Globus pallidus (tissue), 1 donor: ENCODE measurements around the gene PRDX1.
"Not testable (repeated sequence)": the region's sequence is repeated elsewhere in the genome, so short reads cannot be mapped to it uniquely, and the experiment has no call there.

Experiments
- DNase-seq: peaks from one replicate; pipeline ENCODE4 v3.0.0-alpha.2; 2015; ENCODE audit warnings: low spot score

The PRDX1 gene

GRCh38 chr1:45503462-45504360, 18.0 kb downstream of the PRDX1 start:
- no peak for DNase-seq

- no peak for DNase-seq
Measured at GRCh38 chr1:45501505-45501859, 20.2 kb downstream of the PRDX1 start.

DNA sequence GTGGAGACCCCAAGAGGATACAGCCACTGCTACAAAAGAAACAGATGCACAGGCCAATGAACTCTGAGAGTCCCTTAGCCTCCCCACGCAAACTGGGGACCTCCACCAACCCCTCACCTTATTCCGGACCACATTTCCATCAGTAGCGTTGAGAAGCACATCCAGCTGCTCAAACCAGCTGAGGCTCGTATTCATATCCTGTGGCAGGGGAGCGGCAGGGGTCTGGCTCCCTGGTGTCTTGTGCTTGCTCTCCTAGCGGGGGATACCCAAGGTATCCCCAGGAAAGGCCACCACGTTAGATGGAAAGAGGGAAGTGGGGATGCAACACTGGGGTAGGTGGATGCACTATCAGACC, 22.3 kb downstream of the PRDX1 start:
- no peak for DNase-seq

GRCh38 chr1:45498279-45498678, 23.4 kb downstream of the PRDX1 start:
- no peak for DNase-seq

DNA sequence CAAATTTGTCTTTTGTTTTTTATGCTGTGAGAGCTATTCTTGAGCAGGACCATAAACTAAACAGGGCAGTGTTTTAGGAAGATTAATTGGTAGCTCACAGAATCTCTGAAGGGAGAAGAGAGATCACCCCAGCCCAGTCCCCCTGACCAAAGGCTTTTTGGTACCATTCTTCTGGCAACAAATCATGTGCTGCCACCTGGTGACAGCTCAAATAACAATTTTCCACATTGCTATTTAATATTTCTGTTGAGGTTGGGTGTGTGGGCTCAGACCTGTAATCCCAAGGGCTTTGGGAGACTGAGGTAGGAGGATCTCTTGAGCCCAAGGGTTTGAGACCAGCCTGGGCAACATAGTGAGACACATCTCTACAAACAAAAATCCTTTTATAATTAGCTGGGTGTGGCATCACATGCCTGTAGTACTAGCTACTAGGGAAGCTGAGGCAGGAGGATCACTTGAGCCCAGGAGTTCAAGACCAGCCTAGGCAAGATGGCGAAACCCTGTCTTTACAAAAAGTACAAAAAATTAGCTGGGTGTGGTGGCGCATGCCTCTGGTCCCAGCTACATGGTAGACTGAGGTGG, 28.5 kb downstream of the PRDX1 start:
- peak; percentile 72 for DNase-seq

GRCh38 chr1:45492691-45493090, 29.0 kb downstream of the PRDX1 start:
- DNase-seq, result no peak

DNA sequence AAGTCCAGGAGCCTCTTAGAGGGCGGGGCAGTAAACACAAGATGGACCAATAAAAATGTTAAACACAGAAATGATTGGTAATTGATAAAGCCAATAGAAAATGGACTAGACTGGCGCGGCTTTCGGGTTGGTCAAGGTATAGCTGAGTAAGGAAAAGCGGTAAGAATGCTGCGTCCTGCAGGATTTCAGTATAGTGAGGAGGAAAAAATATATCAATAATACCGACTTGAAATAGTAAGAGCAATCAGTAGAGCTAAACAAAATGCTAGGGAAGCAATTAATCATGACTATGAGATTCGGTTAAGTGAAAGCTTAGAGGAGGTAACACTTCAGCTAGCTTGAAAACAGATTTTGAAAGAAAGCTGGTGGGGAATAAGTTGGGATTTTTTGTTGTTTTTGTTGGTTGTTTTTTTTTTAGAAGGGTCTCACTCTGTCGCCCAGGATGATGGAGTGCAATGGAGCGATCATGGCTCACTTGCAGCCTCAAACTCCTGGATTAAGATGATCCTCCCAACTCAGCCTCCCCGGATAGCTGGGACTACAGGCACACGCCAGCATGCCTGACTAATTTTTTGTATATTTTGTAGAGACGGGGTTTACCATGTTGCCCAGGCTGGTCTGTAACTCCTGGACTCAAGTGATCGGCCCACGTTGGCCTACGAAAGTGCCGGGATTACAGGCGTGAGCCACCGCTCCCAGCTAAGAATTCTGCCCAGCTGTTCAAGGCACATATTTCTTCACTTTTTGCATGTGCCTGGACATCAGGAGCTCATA, 30.0 kb downstream of the PRDX1 start:
- DNase-seq, result no peak

DNA sequence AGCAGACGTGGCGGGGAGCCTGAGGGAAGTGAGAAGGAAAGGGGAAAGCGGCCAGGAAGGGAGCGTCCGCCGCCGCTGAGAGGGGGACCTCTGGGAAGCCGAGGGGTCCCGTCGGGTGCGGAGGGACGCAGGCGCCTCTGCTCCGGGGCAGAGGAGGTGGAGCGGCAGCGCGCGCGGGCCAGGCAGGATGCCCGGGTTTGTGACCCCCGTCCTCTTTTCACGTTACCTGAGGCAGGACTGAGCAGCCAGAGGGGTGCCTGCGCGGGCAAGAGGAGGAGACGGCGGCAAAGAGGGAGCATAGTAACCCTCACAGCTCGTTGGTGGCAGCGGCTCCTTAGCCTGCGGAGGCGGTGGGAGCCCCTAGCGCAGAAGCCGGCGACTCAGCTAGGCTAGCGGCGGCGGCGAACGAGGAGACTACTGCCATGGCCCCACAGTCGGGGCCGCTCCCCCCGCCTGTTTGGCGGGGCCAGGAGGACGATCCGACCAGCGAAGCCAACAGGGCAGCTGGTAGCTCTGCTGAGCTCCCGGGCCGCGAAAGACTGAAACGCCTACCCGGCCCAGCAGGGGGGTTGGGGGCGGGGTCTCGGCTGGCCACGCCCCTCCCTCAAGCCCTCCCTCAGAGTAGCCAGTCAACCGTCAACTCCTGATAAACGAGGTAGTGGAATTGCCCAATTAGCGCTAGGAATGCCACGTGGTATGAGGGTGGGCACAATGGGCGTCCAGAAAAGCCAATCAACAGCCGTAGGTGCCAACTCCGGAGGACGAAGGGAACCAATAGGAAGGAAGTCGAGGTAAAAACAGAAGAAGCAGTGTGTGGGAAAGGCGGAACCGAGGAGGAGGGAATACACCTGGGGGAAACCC, 30.8 kb downstream of the PRDX1 start, which contains the start of gene TESK2:
TSS of gene TESK2 (minus strand) at position 538 of the 861 bp plus-strand sequence. CDS start 33,378 bp downstream, outside the sequence.
- peak; percentile 100 for DNase-seq

DNA sequence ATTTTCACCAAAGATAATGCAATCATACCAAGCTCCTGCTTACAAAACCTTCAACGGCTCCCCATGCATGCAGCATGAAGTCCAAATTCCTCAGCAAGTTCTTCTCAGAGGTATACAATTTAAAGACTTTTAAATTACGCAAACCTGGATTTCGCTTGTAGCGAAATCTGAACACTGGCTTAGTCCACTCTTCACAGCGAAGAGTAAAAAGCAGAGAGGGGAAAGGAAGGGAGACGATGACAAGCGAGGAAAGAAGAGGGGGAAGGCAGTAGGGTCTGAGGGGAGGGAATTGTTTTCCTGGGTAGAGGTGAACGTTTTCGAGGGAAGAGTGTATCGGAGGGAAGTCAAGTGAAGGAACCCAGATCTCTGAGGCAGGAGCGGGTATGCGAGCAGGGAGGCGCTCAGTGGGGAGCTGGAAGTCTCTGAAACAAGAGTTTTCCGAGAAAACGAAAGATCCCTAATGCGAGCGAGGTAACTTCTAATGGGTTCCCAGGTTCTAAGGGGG, 31.5 kb downstream of the PRDX1 start:
- DNase-seq, result no peak

DNA sequence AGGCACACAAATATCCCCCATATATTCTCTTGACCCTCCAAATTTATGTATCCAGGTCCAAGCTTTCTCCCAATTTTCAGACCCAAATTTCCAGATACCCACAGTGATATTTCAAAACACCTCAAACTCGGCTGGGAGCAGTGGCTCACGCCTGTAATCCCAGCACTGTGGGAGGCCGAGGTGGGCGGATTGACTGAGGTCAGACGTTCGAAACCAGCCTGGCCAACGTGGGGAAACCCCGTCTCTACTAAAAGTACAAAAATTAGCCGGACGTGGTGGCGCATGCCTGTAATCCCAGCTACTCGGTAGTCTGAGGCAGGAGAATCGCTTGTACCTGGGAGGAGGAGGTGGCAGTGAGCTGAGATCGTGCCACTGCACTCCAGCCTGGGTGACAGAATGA, 32.3 kb downstream of the PRDX1 start:
- DNase-seq, result not testable (repeated sequence)

DNA sequence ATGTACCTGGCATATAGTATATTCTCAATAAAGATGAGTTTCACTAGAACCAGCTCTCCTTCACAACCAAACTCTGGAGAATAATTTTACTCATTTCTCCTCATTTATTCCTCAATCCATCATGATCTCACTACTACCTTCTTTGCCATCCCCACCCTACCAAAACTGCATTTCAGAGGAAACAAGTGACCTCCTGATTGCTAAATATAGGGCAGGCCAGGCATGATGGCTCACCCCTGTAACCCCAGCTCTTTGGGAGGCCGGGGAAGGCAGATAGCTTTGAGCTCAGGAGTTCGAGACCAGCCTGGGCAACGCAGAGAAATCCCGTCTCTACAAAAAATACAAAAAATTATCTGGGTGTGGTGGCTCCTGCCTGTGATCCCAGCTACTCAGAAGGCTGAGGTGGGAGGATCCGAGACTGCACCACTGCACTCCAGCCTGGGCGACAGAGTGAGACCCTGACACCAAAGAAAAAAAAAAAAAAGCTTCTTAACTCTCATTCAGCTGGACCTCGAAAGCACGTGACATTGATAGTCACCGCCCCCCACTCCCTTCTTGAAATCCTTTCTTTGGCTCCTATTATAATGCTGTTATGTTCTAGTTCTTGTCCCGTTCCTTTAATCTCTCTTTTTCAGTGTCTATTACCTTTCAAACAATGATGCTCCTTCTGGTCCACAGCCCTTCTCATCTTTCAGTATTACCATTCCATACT, 32.9 kb downstream of the PRDX1 start:
- no peak for DNase-seq

DNA sequence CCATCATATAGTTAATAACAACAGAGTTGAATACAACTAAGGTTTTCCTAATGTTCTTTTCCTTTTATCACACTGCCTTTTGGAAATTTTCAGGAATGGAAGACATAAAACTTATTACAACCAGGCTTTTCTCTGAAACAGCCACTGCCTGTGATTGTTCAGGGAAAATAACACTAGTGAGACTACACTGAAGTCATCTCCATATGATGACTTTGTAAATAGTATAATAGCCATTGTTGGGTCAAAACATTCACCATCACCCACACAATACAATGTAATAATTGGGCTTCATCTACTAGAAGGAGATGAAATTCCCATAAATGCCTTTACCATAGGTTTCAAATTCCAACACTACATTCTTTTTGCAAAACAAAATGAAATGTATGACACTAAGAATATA, 35.7 kb downstream of the PRDX1 start:
- peak; percentile 76 for DNase-seq

DNA sequence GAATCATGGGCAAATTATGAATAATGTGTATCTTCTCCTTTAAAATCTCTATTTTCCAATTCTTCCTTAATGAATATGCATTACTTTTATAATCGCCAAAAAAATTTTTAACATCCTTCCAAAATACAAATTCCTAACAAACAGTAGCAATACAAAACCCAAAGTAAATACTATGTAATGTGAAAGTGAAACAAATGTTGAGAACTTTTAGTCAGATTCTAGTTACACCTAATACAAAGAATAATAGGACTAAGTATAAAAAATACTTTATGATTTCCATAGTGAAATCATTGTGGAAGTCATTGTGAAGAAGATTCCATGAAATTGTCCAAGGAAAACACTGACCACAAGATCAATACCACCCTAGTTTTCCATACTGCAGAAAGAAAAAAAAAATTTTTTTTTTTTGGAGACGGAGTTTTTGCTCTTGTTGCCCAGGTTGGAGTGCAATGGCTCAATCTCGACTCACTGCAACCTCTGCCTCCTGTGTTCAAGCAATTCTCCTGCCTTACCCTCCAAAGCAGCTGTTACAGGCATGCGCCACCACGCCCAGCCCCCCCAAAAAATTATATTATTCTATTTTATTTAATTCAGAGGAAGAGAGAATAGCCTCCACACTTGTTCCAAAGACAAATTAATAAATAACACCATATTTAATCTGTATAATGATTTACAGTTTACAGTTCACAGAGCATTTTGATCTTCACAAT, 42.5 kb downstream of the PRDX1 start:
- DNase-seq, result no peak

DNA sequence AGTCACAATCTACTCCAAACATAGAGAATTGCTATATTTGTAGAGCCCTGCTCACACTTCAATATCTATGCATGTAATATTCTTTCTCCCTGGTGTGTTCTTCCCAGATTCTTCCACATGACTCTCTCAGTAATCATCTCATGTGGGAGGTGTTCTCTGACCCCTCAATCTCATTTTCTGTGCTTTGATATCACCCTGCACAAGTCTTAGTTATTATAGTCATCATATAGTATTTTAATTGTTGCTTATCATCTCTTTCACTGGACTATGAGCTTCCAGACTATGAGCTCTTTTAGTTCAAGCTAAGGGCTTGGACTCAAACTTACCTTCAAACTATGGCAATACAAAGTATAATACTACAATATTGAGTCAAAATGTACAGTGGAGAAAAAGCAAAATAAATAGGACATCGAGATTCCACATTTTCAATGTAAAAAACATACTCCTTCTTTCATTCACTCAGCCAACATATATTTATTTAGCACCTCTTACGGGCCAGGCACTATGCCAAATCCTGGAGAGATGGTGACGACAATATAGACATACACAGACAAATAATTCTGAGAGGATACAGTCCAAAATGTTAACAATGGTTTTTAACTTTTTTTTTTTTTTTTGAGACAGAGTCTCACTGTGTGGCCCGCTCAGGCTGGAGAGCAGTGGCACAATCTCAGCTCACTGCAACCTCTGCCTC, 43.4 kb downstream of the PRDX1 start:
- DNase-seq, result no peak

GRCh38 chr1:45477646-45478045, 44.0 kb downstream of the PRDX1 start:
- DNase-seq, result no peak

- not testable (repeated sequence) for DNase-seq
Measured at GRCh38 chr1:45474194-45474593, 47.5 kb downstream of the PRDX1 start.

- DNase-seq, result no peak
Measured at GRCh38 chr1:45473302-45473701, 48.4 kb downstream of the PRDX1 start.

DNA sequence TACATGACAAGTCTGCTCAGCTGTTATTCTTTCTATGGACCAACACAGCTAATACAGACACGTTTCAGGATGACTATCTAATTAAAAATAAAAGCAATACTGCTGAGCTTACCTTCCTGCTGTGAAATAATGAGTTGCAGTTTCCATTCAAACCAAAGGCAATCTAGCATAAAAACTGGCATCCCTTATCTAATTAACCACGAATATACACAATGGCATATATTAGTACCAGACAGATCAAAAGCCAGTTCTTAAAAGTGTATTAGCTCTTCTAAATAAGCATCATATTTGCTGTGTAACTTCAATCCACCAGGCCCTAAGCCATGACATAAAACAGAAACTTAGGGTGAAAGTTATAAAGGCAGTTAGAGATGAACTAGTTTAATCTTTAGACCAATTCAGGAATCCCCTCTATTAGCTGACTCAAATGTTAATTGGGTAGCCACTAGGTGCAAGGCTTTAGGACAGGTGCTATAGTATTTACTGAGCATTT, 51.3 kb downstream of the PRDX1 start:
- DNase-seq, result no peak

DNA sequence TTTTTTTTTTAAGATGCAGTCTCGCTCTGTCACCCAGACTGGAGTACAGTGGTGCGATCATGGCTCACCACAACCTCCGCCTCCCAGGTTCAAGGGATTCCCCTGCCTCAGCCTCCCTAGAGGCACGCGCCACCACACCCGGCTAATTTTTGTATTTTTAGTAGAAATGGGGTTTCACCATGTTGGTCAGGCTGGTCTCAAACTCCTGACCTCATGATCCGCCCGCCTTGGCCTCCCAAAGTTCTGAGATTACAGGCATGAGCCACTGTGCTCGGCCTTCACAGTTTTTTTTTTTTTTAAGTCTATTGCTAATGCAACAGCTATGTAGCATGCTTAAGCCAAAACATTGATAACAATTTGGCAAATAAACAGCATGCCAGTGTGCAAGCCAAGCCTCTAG, 54.3 kb downstream of the PRDX1 start:
- not testable (repeated sequence) for DNase-seq

GRCh38 chr1:45465277-45465676, 56.4 kb downstream of the PRDX1 start:
- DNase-seq, result no peak
